HepG2 (cell line): ENCODE results near the gene VSIG10L. TPM values are rescaled to one million over a fixed set of nuclear protein-coding genes. Genes with fewer than 3 reads are reported as not detected.

Experiments
- JUNB ChIP-seq: sonication (generic); formaldehyde crosslinking; IDR thresholded peaks from 2 replicates; pipeline ENCODE4 v1.8.0; 2022; ENCODE audit warnings: missing genetic modification reagents, mild to moderate bottlenecking, borderline replicate concordance
- MXD4 ChIP-seq: IDR thresholded peaks from 2 replicates; pipeline ENCODE4 v1.6.1; 2016; ENCODE audit warnings: mild to moderate bottlenecking, missing biosample characterization, missing genetic modification reagents
- MXI1 ChIP-seq: IDR thresholded peaks from 3 replicates; pipeline ENCODE4 v1.6.1; 2012; ENCODE audit warnings: low read depth, low read length, inconsistent platforms, borderline replicate concordance
- RFXAP ChIP-seq: sonication (generic); formaldehyde crosslinking; IDR thresholded peaks from 2 replicates; pipeline ENCODE4 v1.4.0; 2020; ENCODE audit warnings: missing genetic modification reagents, borderline replicate concordance
- ZFP36 ChIP-seq: fragments of 150-350 bp; IDR thresholded peaks from 2 replicates; pipeline ENCODE4 v1.6.1; 2018; ENCODE audit warnings: borderline replicate concordance, low read length, low read depth; ENCODE audit not compliant: partially characterized antibody
- polyA plus RNA-seq, 8 experiments: library from polyadenylated mRNA; depleted of rRNA in 3 of 8; stranded (reverse) in 7 of 8; unstranded in 1 of 8; fragments of >200 nt; fragmentation: Illumina TruSeq in 4 of 8; extraction: Trizol in 4 of 8; gene quantifications; 2 replicates each; pipeline versions ENCODE4 v1.2.1 to v1.2.3, GENCODE V29; 2011 to 2016; ENCODE audit warnings: low read depth in 4 of 8, missing spikeins in 1 of 8, mixed read lengths in 1 of 8; ENCODE audit not compliant: insufficient read depth in 1 of 8
- total RNA-seq, 5 experiments: library from RNA; depleted of rRNA; stranded (reverse); fragments of >200 nt; fragmentation: Illumina TruSeq; extraction: Trizol; gene quantifications; 2 replicates each; pipeline ENCODE4 v1.2.3, GENCODE V29; 2016; ENCODE audit warnings: low read depth in 1 of 5
- TF ChIP-seq, protein P1 (sequence below): sonication (generic); formaldehyde crosslinking; IDR thresholded peaks from 2 replicates; pipeline ENCODE4 v1.5.0; 2020; ENCODE audit warnings: mild to moderate bottlenecking, missing genetic modification reagents, borderline replicate concordance
- TF ChIP-seq, protein P2 (sequence below): sonication (generic); formaldehyde crosslinking; IDR thresholded peaks from 2 replicates; pipeline ENCODE4 v1.4.0; 2020; ENCODE audit warnings: mild to moderate bottlenecking, missing genetic modification reagents
- TF ChIP-seq, protein P3 (sequence below): sonication (generic); formaldehyde crosslinking; conservative IDR thresholded peaks from 2 replicates; pipeline ENCODE4 v1.4.0; 2020; ENCODE audit warnings: missing genetic modification reagents

Gene VSIG10L
- total and polyA plus RNA-seq, 2 of the 13 experiments (the other 11 are each of a cell fraction or from before 2014, with no cell fraction given), result 2.7 to 8.5 TPM

DNA sequence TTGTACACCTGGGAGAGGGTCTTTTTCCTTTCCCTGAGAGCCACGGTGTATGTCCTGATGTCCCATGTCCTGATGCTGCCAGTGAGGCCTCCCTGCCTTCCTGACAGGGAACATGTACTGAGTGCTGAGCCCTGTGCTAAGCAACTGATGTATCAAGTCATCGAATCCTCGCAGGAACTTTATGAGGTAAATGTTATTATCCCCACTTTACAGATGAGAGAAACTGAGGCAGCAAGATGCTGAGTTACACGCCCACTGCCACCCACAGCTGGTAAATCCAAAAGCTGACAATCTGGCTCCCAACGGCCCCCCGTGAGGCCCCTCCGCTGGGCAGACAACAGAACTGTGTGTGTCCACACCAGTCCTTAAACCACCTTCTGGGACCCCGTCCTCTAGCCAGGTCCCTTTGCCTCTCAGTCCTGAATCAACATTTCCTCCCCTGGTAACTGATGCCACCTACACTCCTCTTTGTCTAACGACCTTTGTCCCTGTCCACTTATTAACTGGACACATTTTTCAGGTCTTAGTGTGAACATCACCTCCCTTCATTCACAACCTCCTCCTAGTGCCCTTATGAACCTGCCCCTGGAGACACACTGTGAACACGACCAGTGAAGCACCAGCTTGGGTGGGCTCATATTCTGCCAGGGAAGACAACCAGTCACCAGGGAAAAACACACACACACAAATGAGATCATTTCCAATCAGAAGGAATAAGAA, 5.4 kb upstream of the VSIG10L start (continued):
- TF ChIP-seq, protein P1, sequence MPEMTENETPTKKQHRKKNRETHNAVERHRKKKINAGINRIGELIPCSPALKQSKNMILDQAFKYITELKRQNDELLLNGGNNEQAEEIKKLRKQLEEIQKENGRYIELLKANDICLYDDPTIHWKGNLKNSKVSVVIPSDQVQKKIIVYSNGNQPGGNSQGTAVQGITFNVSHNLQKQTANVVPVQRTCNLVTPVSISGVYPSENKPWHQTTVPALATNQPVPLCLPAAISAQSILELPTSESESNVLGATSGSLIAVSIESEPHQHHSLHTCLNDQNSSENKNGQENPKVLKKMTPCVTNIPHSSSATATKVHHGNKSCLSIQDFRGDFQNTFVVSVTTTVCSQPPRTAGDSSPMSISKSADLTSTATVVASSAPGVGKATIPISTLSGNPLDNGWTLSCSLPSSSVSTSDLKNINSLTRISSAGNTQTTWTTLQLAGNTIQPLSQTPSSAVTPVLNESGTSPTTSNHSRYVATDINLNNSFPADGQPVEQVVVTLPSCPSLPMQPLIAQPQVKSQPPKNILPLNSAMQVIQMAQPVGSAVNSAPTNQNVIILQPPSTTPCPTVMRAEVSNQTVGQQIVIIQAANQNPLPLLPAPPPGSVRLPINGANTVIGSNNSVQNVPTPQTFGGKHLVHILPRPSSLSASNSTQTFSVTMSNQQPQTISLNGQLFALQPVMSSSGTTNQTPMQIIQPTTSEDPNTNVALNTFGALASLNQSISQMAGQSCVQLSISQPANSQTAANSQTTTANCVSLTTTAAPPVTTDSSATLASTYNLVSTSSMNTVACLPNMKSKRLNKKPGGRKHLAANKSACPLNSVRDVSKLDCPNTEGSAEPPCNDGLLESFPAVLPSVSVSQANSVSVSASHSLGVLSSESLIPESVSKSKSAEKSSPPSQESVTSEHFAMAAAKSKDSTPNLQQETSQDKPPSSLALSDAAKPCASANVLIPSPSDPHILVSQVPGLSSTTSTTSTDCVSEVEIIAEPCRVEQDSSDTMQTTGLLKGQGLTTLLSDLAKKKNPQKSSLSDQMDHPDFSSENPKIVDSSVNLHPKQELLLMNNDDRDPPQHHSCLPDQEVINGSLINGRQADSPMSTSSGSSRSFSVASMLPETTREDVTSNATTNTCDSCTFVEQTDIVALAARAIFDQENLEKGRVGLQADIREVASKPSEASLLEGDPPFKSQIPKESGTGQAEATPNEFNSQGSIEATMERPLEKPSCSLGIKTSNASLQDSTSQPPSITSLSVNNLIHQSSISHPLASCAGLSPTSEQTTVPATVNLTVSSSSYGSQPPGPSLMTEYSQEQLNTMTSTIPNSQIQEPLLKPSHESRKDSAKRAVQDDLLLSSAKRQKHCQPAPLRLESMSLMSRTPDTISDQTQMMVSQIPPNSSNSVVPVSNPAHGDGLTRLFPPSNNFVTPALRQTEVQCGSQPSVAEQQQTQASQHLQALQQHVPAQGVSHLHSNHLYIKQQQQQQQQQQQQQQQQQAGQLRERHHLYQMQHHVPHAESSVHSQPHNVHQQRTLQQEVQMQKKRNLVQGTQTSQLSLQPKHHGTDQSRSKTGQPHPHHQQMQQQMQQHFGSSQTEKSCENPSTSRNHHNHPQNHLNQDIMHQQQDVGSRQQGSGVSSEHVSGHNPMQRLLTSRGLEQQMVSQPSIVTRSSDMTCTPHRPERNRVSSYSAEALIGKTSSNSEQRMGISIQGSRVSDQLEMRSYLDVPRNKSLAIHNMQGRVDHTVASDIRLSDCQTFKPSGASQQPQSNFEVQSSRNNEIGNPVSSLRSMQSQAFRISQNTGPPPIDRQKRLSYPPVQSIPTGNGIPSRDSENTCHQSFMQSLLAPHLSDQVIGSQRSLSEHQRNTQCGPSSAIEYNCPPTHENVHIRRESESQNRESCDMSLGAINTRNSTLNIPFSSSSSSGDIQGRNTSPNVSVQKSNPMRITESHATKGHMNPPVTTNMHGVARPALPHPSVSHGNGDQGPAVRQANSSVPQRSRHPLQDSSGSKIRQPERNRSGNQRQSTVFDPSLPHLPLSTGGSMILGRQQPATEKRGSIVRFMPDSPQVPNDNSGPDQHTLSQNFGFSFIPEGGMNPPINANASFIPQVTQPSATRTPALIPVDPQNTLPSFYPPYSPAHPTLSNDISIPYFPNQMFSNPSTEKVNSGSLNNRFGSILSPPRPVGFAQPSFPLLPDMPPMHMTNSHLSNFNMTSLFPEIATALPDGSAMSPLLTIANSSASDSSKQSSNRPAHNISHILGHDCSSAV (CRISPR knock-in tag), result no peak
- TF ChIP-seq MXI1 (no peak), MXD4 (no peak), JUNB (CRISPR knock-in tag) (no peak), ZFP36 (no peak), RFXAP (CRISPR knock-in tag) (no peak)
- TF ChIP-seq, protein P2, sequence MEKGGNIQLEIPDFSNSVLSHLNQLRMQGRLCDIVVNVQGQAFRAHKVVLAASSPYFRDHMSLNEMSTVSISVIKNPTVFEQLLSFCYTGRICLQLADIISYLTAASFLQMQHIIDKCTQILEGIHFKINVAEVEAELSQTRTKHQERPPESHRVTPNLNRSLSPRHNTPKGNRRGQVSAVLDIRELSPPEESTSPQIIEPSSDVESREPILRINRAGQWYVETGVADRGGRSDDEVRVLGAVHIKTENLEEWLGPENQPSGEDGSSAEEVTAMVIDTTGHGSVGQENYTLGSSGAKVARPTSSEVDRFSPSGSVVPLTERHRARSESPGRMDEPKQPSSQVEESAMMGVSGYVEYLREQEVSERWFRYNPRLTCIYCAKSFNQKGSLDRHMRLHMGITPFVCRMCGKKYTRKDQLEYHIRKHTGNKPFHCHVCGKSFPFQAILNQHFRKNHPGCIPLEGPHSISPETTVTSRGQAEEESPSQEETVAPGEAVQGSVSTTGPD, result no peak
- TF ChIP-seq, protein P3, sequence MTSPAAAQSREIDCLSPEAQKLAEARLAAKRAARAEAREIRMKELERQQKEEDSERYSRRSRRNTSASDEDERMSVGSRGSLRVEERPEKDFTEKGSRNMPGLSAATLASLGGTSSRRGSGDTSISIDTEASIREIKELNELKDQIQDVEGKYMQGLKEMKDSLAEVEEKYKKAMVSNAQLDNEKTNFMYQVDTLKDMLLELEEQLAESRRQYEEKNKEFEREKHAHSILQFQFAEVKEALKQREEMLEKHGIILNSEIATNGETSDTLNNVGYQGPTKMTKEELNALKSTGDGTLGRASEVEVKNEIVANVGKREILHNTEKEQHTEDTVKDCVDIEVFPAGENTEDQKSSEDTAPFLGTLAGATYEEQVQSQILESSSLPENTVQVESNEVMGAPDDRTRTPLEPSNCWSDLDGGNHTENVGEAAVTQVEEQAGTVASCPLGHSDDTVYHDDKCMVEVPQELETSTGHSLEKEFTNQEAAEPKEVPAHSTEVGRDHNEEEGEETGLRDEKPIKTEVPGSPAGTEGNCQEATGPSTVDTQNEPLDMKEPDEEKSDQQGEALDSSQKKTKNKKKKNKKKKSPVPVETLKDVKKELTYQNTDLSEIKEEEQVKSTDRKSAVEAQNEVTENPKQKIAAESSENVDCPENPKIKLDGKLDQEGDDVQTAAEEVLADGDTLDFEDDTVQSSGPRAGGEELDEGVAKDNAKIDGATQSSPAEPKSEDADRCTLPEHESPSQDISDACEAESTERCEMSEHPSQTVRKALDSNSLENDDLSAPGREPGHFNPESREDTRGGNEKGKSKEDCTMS (CRISPR knock-in tag), result no peak
